ENCODE results near the gene DUSP6. TPM values are rescaled to one million over a fixed set of nuclear protein-coding genes. Genes with fewer than 3 reads are reported as not detected.

DUSP6 gene
- total RNA-seq, 2 experiments from 2014 or later: 11.8 to 14.7 TPM

GRCh38 chr12:89344043-89344861 is 8.0 kb downstream of the DUSP6 start:
- Histone ChIP-seq H3K27me3 (ENCODE audit: control insufficient read depth in 1 of 2, insufficient read depth in 2 of 2, low read length in 2 of 2) (no peaks in the 10 kb centered on the region), H3K9me3 (ENCODE audit: control insufficient read depth in 1 of 2, insufficient read depth in 1 of 2, low read length in 2 of 2) (no peaks in the 10 kb centered on the region), H3K36me3 (ENCODE audit: insufficient read depth, low read length) (no peaks in the 10 kb centered on the region), H3K27ac (ENCODE audit: low read depth in 1 of 2, low read length in 2 of 2) (no peak overlapping the region), H3K4me3 (ENCODE audit: low read length) (no peak overlapping the region), H3K4me1 (ENCODE audit: insufficient read depth, low read length) (peaks cover 19% of the 10 kb centered on the region)
- ChIA-PET POLR2A (interaction anchor here (1.3 to 3.7 kb wide), 2 partner anchors 9 to 63 kb away, joined by 5 to 14 read pairs; no protein-coding TSS in a partner anchor), CTCF (no interaction called here)
- no peaks in the 10 kb centered on the region for H3K9me3 Mint-ChIP-seq
- H3K36me3 Mint-ChIP-seq (ENCODE audit: low read depth): no peaks in the 10 kb centered on the region
- no peaks in the 10 kb centered on the region for H3K27me3 Mint-ChIP-seq
- no peak overlapping the region for H3K4me3 Mint-ChIP-seq
- intact Hi-C loops (cut with DNase I, micrococcal nuclease): no loop called here
- H3K27ac Mint-ChIP-seq: no peak overlapping the region
- peaks cover 33% of the 10 kb centered on the region for H3K4me1 Mint-ChIP-seq (ENCODE audit: low read depth)
- TF ChIP-seq CTCF (IDR thresholded peaks at IDR 0.05): no peak
- no peak for DNase-seq
- no peak for ATAC-seq (ENCODE audit: poor library complexity)

GRCh38 chr12:89343127-89343526 is 9.2 kb downstream of the DUSP6 start:
- intact Hi-C loops (cut with DNase I, micrococcal nuclease): no loop called here

GRCh38 chr12:89340861-89341260 is 11.4 kb downstream of the DUSP6 start:
- no peak overlapping the region for H3K27ac Mint-ChIP-seq
- POLR2A ChIA-PET: no interaction called here
- CTCF ChIA-PET: no interaction called here
- Histone ChIP-seq H3K4me1 (ENCODE audit: insufficient read depth, low read length) (peaks cover 7% of the 10 kb centered on the region), H3K27me3 (ENCODE audit: control insufficient read depth in 1 of 2, insufficient read depth in 2 of 2, low read length in 2 of 2) (no peaks in the 10 kb centered on the region), H3K4me3 (ENCODE audit: low read length) (no peak overlapping the region), H3K9me3 (ENCODE audit: control insufficient read depth in 1 of 2, insufficient read depth in 1 of 2, low read length in 2 of 2) (no peaks in the 10 kb centered on the region), H3K36me3 (ENCODE audit: insufficient read depth, low read length) (no peaks in the 10 kb centered on the region), H3K27ac (ENCODE audit: low read depth in 1 of 2, low read length in 2 of 2) (no peak overlapping the region)
- intact Hi-C loops (cut with DNase I, micrococcal nuclease): no loop called here
- peaks cover 14% of the 10 kb centered on the region for H3K4me1 Mint-ChIP-seq (ENCODE audit: low read depth)
- DNase-seq: no peak
- H3K27me3 Mint-ChIP-seq: no peaks in the 10 kb centered on the region
- H3K9me3 Mint-ChIP-seq: no peaks in the 10 kb centered on the region
- H3K4me3 Mint-ChIP-seq: no peak overlapping the region
- no peak for ATAC-seq (ENCODE audit: poor library complexity)
- no peak for TF ChIP-seq CTCF (IDR thresholded peaks at IDR 0.05)
- H3K36me3 Mint-ChIP-seq (ENCODE audit: low read depth): no peaks in the 10 kb centered on the region

More at GRCh38 chr12:89343127-89343526, 9.2 kb downstream of the DUSP6 start:
- no peaks in the 10 kb centered on the region for H3K36me3 ChIP-seq (ENCODE audit: insufficient read depth, low read length)
- Mint-ChIP-seq H3K36me3 (ENCODE audit: low read depth) (no peaks in the 10 kb centered on the region), H3K27ac (no peak overlapping the region), H3K4me1 (ENCODE audit: low read depth) (peaks cover 33% of the 10 kb centered on the region), H3K9me3 (no peaks in the 10 kb centered on the region), H3K4me3 (no peak overlapping the region), H3K27me3 (no peaks in the 10 kb centered on the region)
- DNase-seq (no peak), ATAC-seq (ENCODE audit: poor library complexity) (no peak)
- ChIA-PET POLR2A (no interaction called here), CTCF (no interaction called here)
- H3K27ac ChIP-seq (ENCODE audit: low read depth in 1 of 2, low read length in 2 of 2): no peak overlapping the region
- TF ChIP-seq CTCF (IDR thresholded peaks at IDR 0.05): no peak
- no peaks in the 10 kb centered on the region for H3K27me3 ChIP-seq (ENCODE audit: control insufficient read depth in 1 of 2, insufficient read depth in 2 of 2, low read length in 2 of 2)
- H3K4me3 ChIP-seq (ENCODE audit: low read length): no peak overlapping the region
- peaks cover 19% of the 10 kb centered on the region for H3K4me1 ChIP-seq (ENCODE audit: insufficient read depth, low read length)
- H3K9me3 ChIP-seq (ENCODE audit: control insufficient read depth in 1 of 2, insufficient read depth in 1 of 2, low read length in 2 of 2): no peaks in the 10 kb centered on the region

All from CD4-positive, alpha-beta T cell (primary cell).